Activated T-cell treated with anti-CD3 and anti-CD28 coated beads for 4 hours (primary cell): ENCODE data around the gene WNT9A.
"Not testable (repeated sequence)": the region's sequence is repeated elsewhere in the genome, so short reads cannot be mapped to it uniquely, and the experiment has no call there.

Experiments used
- DNase-seq: peaks from one replicate; pipeline ENCODE4 v3.0.0-alpha.2; 2020

WNT9A gene

DNA sequence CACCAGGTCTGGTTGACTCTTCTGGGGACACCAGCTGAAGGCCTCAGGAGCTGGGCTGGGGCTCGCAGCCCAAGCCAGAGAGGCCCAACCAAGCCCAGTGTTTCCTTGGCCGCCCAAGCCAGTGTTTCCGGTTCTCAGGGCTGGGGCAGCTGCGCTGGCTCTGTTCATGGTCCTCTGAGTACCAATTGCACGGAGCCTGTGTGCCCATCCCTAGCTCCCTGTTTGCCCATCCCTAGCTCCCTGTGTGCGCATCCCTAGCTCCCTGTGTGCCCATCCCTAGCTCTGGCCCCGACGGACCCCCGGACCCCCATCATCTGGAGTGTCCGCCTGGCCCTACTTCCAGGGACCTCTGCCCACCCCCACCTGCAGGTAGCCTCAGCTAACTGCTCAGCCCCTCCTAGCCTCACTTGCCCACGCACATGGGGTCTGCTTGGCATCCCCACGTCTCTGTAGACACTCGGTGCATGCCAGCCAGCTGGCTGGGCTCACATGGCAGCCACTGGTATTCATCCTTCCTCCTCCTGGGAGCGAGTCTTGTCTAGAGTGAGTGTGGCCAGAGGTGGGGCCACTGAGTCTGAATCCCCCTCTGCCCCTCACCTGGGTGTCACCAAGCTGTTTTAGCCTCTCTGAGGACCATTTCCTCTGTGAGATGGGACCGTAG lies 64.0 kb downstream of the WNT9A start:
- no peak for DNase-seq

DNA sequence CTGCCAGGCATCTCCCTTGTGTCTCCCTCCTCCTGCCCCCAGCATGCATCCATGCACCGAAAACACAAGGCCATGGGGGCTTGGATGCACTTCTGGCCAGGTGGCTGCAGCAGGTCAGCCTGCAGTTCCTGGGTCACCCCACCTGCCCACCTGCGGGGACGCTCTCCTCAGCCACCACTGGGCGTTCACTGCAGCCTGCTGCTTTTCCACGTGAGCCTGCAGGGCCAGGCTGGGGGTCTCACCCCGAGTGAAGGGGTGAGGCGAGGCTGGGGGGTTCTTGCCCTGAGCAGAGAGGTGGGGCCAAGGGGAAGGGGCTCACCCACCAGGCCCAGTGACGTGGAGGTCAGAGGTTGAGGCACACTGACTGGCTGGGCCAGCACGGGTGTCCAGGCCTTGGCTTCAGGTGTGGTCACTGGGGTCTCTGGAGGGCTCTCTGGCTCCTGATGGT lies 64.6 kb downstream of the WNT9A start:
- no peak for DNase-seq

DNA sequence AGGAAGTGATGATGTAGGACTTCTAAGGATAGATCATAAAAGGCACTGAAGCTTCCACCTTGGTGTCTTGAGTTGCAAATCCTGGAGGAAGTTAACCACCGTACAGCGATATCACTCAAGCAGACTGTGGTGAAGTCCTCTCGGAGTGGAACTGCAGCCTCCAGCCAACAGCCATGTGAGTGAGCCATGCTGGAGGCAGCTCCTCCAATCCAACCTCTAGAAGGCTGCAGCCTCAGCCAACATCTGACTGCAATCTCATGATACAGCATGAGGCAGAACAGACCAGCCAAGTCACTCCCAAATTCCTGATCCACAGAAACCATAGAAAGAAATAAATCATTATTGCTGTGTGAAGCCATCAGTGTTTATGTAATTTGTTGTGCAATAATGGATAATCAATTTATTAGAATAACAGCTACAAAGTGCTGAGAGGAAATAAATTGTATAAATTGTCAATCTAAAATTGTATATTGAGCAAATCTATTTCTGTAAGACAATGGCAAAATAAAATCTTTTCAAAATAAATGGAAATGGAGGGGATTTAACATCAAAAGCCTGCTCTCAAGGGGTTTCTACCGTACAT lies 67.3 kb downstream of the WNT9A start:
- DNase-seq, result no peak

DNA sequence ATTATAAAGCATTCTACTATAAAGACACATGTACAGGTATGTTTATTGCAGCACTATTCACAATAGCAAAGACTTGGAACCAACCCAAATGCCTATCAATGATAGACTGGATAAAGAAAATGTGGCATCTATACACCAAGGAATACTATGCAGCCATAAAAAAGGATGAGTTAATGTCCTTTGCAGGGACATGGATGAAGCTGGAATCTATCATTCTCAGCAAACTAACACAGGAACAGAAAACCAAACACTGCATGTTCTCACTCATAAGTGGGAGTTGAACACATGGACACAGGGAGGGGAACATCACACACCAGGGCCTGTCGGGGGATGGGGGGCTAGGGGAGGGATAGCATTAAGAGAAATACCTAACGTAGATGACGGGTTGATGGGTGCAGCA lies 69.9 kb downstream of the WNT9A start:
- not testable (repeated sequence) for DNase-seq

DNA sequence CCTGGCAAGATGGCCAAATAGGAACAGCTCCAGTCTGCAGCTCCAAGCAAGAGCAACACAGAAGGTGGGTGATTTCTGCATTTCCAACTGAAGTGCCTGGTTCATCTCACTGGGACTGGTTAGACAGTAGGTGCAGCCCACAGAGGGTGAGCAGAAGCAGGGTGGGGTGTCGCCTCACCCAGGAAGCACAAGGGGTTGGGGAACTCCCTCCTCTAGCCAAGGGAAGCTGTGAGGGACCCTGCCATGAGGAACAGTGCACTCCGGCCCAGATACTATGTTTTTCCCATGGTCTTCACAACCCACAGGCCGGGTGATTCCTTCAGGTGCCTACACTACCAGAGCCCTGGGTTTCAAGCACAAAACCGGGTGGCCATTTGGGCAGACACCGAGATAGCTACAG lies 75.8 kb downstream of the WNT9A start:
- not testable (repeated sequence) for DNase-seq

DNA sequence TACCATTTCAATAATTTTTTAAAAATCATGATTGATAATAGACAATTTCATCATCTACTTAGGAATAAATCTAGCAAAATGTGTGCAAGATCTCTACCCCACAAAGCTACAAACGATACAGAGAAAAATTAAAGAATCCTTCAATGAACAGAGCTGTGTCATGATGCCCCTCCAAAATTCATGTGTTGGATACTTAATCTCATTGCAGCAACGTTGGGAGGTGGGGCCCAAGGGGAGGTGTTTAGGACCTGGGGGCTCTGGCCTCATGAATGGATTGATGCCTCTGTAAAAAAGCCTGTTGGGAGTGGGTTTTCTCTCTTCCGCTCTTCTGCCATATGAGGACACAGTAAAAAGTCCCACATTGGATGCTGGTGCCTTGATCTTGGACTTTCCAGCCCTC lies 77.4 kb downstream of the WNT9A start:
- no peak for DNase-seq

DNA sequence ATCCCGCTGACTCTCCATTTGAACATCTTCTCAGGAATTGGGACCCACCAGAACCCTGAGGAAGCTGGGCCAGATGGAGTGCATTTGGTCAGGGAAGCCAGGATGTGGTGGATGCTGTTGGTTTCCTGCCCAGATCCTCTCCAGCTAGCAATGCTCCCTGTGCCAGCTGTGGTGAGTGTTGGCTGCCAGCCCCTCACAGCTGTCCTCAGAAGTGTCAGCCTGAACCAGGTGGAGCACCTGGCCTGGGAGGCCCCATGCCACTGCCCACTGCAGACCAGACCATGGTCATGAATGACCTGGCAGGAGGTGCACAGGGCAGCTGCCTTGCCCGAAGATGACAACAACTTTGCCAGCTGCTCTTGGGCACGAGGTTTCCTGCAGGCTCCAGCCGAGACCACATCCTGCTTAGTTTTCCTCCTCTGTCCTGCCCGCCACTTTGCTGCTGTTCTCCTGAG lies 77.9 kb downstream of the WNT9A start:
- DNase-seq, result no peak

DNA sequence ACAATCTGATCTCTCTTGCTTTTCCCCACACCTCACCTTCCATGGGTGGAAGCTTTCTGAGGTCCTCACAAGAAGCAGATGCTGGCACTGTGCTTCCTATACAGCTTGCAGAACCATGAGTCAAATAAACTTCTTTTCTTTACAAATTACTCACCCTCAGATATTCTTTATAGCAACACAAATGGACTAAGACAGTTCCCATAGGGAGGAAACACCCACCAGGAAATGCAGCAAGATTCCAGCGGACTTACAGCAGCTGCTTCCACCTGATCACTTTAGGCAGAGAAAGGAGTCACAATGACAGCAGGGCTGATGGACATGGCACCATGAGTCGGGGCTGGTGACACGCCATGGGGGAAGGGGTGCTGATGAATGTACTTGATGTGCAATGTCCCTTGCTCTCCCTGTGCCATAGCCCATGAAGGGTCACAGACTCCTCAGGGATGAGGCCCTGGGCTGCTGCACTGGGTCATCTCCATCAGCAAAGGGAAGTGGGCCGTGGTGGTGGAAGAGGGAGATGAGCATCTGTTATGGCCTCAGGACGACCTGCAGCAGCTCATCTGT lies 78.4 kb downstream of the WNT9A start:
- DNase-seq, result no peak
